PC-9 (cell line): ENCODE measurements around the gene SMIM36. TPM values are rescaled to one million over a fixed set of nuclear protein-coding genes. Genes with fewer than 3 reads are reported as not detected.
A peak's percentile ranks its signal among the peaks of the same experiment; 100 is the strongest.
"Not testable (repeated sequence)": the region's sequence is repeated elsewhere in the genome, so short reads cannot be mapped to it uniquely, and the experiment has no call there.

Experiments
- BruUV-seq: library from RNA; stranded (reverse); fragments of 400-500 nt; replicated peaks from 2 replicates; lab custom pipeline; 2021; lab: Mats Ljungman, UMichigan
- CTCF ChIA-PET: fragments of 300-600 bp; sonication (Branson Sonifier 250); formaldehyde crosslinking; loops from one replicate; lab custom pipeline; 2022; ENCODE audit warnings: antibody characterized with exemption; lab: Charles Lee
- POLR2A ChIA-PET: fragments of 300-600 bp; sonication (Branson Sonifier 250); formaldehyde crosslinking; loops from one replicate; lab custom pipeline; 2022; ENCODE audit warnings: antibody characterized with exemption; ENCODE audit not compliant: unreplicated experiment; lab: Charles Lee
- DNase-seq, 2 experiments: peaks; one replicate each; pipeline versions ENCODE4 v3.0.0 to v3.0.0-alpha.2; 2015 to 2022; ENCODE audit warnings: mixed read lengths in 1 of 2
- H2AFZ ChIP-seq: fragments of 200-600 bp; sonication (generic); 2 replicates; pipeline ENCODE4 v1.8.1; 2017; ENCODE audit warnings: antibody characterized with exemption
- H3F3A ChIP-seq: fragments of 200-600 bp; sonication (generic); 2 replicates; pipeline ENCODE4 v1.8.1; 2017; ENCODE audit warnings: antibody characterized with exemption, mild to moderate bottlenecking, low read depth; ENCODE audit not compliant: insufficient read depth
- H3K27ac ChIP-seq: fragments of 200-600 bp; sonication (generic); 2 replicates; pipeline ENCODE4 v1.6.1; 2016; ENCODE audit warnings: mixed run types
- H3K27me3 ChIP-seq: fragments of 200-600 bp; sonication (generic); 2 replicates; pipeline ENCODE4 v1.6.1; 2016; ENCODE audit warnings: low read depth, mixed run types; ENCODE audit not compliant: insufficient read depth
- H3K36me3 ChIP-seq: fragments of 200-600 bp; sonication (generic); 2 replicates; pipeline ENCODE4 v1.6.1; 2016; ENCODE audit warnings: low read depth, mixed run types
- H3K4me1 ChIP-seq: fragments of 200-600 bp; sonication (generic); replicated peaks from 2 replicates; pipeline ENCODE4 v1.6.1; 2016; ENCODE audit warnings: mixed run types; ENCODE audit not compliant: insufficient read depth
- H3K4me2 ChIP-seq: fragments of 200-600 bp; sonication (generic); 2 replicates; pipeline ENCODE4 v1.6.1; 2017; ENCODE audit warnings: mixed run types
- H3K4me3 ChIP-seq: fragments of 200-600 bp; sonication (generic); 2 replicates; pipeline ENCODE4 v1.6.1; 2016; ENCODE audit warnings: mixed run types
- H3K79me2 ChIP-seq: fragments of 200-600 bp; sonication (generic); 2 replicates; pipeline ENCODE4 v1.6.1; 2017; ENCODE audit warnings: low read depth, mixed run types
- H3K9me2 ChIP-seq: fragments of 200-600 bp; sonication (generic); 2 replicates; pipeline ENCODE4 v1.8.1; 2017; ENCODE audit warnings: mild to moderate bottlenecking; ENCODE audit not compliant: insufficient read depth
- H3K9me3 ChIP-seq: fragments of 200-600 bp; sonication (generic); 2 replicates; pipeline ENCODE4 v1.8.1; 2016; ENCODE audit warnings: low read depth; ENCODE audit not compliant: insufficient read depth
- H4K20me1 ChIP-seq: fragments of 200-600 bp; sonication (generic); 2 replicates; pipeline ENCODE4 v1.8.1; 2017; ENCODE audit not compliant: insufficient read depth
- CTCF ChIP-seq: fragments of 200-600 bp; sonication (generic); conservative IDR thresholded peaks from 2 replicates; pipeline ENCODE4 v1.6.1; 2017; ENCODE audit warnings: mixed run types, antibody characterized with exemption, mild to moderate bottlenecking, moderate library complexity
- EZH2 ChIP-seq: fragments of 200-600 bp; sonication (generic); IDR thresholded peaks from 2 replicates; pipeline ENCODE4 v1.8.0; 2017; ENCODE audit warnings: antibody characterized with exemption, low read depth
- intact Hi-C: fragments of 100-400 bp; cut with micrococcal nuclease; formaldehyde crosslinking; loops from one replicate; pipeline ENCODE4 v1.10.0; 2022; ENCODE audit not compliant: unreplicated experiment
- total RNA-seq: library from RNA; stranded (reverse); gene quantifications from 2 replicates; pipeline ENCODE4 v1.2.3, GENCODE V29; 2021

Gene SMIM36
- total RNA-seq, 1 experiment from 2014 or later, result not detected

GRCh38 chr17:55530064-55530463 lies 18.8 kb upstream of the SMIM36 start:
- ChIA-PET POLR2A (no interaction called here), CTCF (no interaction called here)
- H3K9me3 ChIP-seq, result no peaks in the 10 kb centered on the region
- BruUV-seq, result no TSS peak
- no peak overlapping the region for H3K27ac ChIP-seq
- no peak overlapping the region for H3K4me2 ChIP-seq
- H4K20me1 ChIP-seq, result no peaks in the 10 kb centered on the region
- H3K36me3 ChIP-seq, result no peaks in the 10 kb centered on the region
- no peaks in the 10 kb centered on the region for H3F3A ChIP-seq
- H3K79me2 ChIP-seq, result no peaks in the 10 kb centered on the region
- H3K27me3 ChIP-seq, result 0 out of 2 replicates have a peak, but pooled peaks cover 5% of the 10 kb centered on the region
- H3K4me1 ChIP-seq, result no peaks in the 10 kb centered on the region
- no peak overlapping the region for H2AFZ ChIP-seq
- intact Hi-C loops, result no loop called here
- TF ChIP-seq EZH2 (no peak), CTCF (no peak)
- DNase-seq, result no peak
- no peak overlapping the region for H3K4me3 ChIP-seq
- no peaks in the 10 kb centered on the region for H3K9me2 ChIP-seq

- no TSS peak for BruUV-seq
- H3K9me2 ChIP-seq, result no peaks in the 10 kb centered on the region
- ChIA-PET POLR2A (no interaction called here), CTCF (no interaction called here)
- intact Hi-C loops, result loop anchor here (1.0 to 5.0 kb wide), 5 partner anchors 74 to 1190 kb away; partner anchors contain the start of gene NOG
- no peak overlapping the region for H3K4me2 ChIP-seq
- H3K9me3 ChIP-seq, result no peaks in the 10 kb centered on the region
- no peaks in the 10 kb centered on the region for H3F3A ChIP-seq
- no peak overlapping the region for H3K27ac ChIP-seq
- TF ChIP-seq CTCF (peak; percentile 69), EZH2 (no peak)
- peak; percentile 15 to 41 for DNase-seq
- H3K36me3 ChIP-seq, result no peaks in the 10 kb centered on the region
- no peak overlapping the region for H3K4me3 ChIP-seq
- no peak overlapping the region for H2AFZ ChIP-seq
- 0 out of 2 replicates have a peak, but pooled peaks cover 5% of the 10 kb centered on the region for H3K27me3 ChIP-seq
- H3K79me2 ChIP-seq, result no peaks in the 10 kb centered on the region
- H4K20me1 ChIP-seq, result no peaks in the 10 kb centered on the region
- H3K4me1 ChIP-seq, result no peaks in the 10 kb centered on the region
Observed at GRCh38 chr17:55527540-55528118, 16.4 kb upstream of the SMIM36 start.

GRCh38 chr17:55524440-55525220 lies 13.4 kb upstream of the SMIM36 start:
- no peaks in the 10 kb centered on the region for H3K36me3 ChIP-seq
- H3F3A ChIP-seq, result no peaks in the 10 kb centered on the region
- POLR2A ChIA-PET, result no interaction called here
- no peaks in the 10 kb centered on the region for H3K9me2 ChIP-seq
- CTCF ChIA-PET, result no interaction called here
- no peak overlapping the region for H3K4me2 ChIP-seq
- peaks cover 20% of the 10 kb centered on the region for H3K27me3 ChIP-seq
- H3K27ac ChIP-seq, result no peak overlapping the region
- BruUV-seq, result no TSS peak
- H4K20me1 ChIP-seq, result no peaks in the 10 kb centered on the region
- DNase-seq, result no peak
- no peak overlapping the region for H2AFZ ChIP-seq
- H3K79me2 ChIP-seq, result no peaks in the 10 kb centered on the region
- TF ChIP-seq EZH2, result no peak
- no peak for TF ChIP-seq CTCF
- H3K4me3 ChIP-seq, result no peak overlapping the region
- intact Hi-C loops, result loop anchor here (5.0 kb wide), 3 partner anchors 793 to 1193 kb away; partner anchors contain the start of gene NOG
- H3K9me3 ChIP-seq, result no peaks in the 10 kb centered on the region
- no peaks in the 10 kb centered on the region for H3K4me1 ChIP-seq

- DNase-seq, H3K4me3 ChIP-seq, intact Hi-C loops, H3K79me2 ChIP-seq, H2AFZ ChIP-seq, H3K9me3 ChIP-seq, H3K27ac ChIP-seq, CTCF ChIA-PET, H3K36me3 ChIP-seq, H3K4me1 ChIP-seq, H4K20me1 ChIP-seq, POLR2A ChIA-PET, BruUV-seq, H3K9me2 ChIP-seq, H3F3A ChIP-seq, H3K4me2 ChIP-seq: not testable (repeated sequence)
- peaks cover 24% of the 10 kb centered on the region for H3K27me3 ChIP-seq
Observed at GRCh38 chr17:55523032-55523431, 11.8 kb upstream of the SMIM36 start.
